GM18499 (cell line): ENCODE data around the gene UBE2Q1.

Source experiments
- ATAC-seq: cut with Tn5 transposase; IDR thresholded peaks from one replicate; pipeline ENCODE4 v1.9.1; 2021; ENCODE audit warnings: moderate number of reproducible peaks; ENCODE audit not compliant: insufficient read depth, unreplicated experiment

The UBE2Q1 gene

DNA sequence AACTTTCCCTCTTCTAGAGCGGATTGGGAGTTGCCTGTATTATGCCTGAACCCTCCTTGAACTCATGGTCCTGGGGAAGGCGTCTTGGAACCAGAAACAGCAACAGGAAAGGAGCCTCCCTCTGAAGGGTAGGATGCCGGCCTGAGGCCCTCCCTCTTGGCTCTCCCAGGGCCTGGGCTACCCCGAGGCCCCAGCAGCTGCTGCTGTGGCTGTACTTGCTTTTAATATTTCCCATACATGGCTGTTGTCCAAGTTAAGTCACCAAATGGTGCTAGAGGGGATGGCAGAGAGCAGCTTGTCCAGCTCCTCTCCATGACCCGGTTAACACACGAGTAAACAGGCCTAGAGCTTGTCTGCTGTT is 19.6 kb upstream of the UBE2Q1 start:
- no peak for ATAC-seq

- no peak for ATAC-seq
These were observed 19.0 kb upstream of the UBE2Q1 start for GRCh38 chr1:154577346-154578057.

GRCh38 chr1:154575951-154576566 is 17.6 kb upstream of the UBE2Q1 start:
- no peak for ATAC-seq

- ATAC-seq, result no peak
These were observed 16.9 kb upstream of the UBE2Q1 start for GRCh38 chr1:154575147-154575927.

DNA sequence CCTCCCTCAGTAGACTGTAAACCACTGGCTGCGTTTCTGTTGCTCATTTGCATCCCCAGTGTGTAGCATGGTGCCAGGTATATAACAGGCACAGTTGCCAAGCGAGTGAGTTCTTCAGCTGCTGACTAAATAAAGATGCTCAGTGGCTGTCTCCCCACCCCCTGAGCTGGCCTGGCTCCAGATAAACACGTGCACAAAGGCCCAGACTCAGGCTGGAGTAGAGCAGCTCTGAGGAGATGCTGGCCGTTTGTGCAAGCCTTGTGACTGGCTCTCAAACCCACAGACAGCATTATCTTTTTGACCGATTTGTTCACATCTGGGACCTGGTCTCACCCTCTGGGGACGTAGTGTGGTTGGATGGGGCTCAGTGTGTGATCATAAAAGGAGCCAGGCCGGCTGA is 16.3 kb upstream of the UBE2Q1 start:
- no peak for ATAC-seq

DNA sequence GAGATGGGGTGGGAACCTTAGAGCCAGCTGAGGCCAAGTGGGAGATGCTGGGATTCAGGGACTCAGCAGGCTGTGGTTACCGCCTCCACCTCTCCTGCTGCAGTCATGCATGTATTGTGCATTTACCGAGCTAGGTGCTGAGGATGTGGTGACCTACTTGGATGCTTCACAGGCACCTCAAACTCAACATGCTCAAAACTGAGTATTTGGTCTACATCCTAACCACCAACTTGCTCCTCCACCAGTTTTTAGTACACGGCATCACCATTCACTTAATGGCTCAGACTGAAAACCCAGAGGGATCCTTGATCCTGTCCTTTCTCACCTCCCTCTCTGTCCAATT is 14.7 kb upstream of the UBE2Q1 start:
- ATAC-seq, result no peak

- no peak for ATAC-seq
These were observed 14.2 kb upstream of the UBE2Q1 start for GRCh38 chr1:154572468-154573167.

GRCh38 chr1:154571964-154572288 is 13.5 kb upstream of the UBE2Q1 start:
- no peak for ATAC-seq

GRCh38 chr1:154571244-154571963 is 12.9 kb upstream of the UBE2Q1 start:
- ATAC-seq, result no peak

- ATAC-seq, result no peak
These were observed 9.8 kb upstream of the UBE2Q1 start for GRCh38 chr1:154568157-154568815.

DNA sequence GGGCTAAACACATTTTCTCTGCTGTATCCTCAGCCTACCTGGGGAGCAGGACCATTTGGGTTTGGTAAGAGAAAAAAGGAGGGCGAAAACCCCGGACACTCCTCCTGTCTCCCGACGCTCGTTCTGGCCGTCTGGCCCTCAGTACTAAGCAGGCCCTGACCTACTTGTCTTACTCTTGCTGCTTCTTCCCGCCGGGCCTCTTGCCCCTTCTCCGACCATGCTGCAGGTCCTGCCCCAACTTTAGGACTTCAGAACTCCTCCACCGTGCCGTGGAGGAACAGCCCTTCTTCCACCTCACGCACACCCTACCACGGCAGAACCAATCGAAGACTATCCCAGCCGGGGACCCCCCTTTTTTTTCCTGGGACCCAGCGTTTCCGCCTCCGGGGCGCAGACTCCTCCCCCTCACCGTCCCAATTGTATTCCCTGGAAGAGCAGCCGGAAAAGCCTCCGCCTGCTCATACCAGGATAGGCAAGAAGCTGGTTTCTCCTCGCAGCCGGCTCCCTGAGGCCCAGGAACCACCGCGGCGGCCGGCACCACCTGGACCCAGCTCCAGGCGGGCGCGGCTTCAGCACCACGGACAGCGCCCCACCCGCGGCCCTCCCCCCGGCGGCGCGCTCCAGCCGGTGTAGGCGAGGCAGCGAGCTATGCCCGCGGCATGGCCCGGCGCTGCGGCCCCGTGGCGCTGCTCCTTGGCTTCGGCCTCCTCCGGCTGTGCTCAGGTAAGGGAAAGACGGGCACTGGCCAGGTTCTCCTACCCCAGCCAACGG is 9.1 kb upstream of the UBE2Q1 start, which contains the start of gene CHRNB2:
CHRNB2 (plus strand) TSS at position 393 of the 771 bp plus-strand sequence; CDS start at position 660, 267 bp downstream.
- no peak for ATAC-seq

- ATAC-seq, result no peak
These were observed 7.4 kb upstream of the UBE2Q1 start for GRCh38 chr1:154565876-154566275.

- peak; percentile 41 for ATAC-seq
These were observed 1.1 kb upstream of the UBE2Q1 start for GRCh38 chr1:154559466-154560044.

- ATAC-seq, result peak; percentile 61
These were observed 431 bp upstream of the UBE2Q1 start for GRCh38 chr1:154558720-154559465.

- ATAC-seq, result no peak
These were observed 1.1 kb downstream of the UBE2Q1 start for GRCh38 chr1:154557248-154557938.

DNA sequence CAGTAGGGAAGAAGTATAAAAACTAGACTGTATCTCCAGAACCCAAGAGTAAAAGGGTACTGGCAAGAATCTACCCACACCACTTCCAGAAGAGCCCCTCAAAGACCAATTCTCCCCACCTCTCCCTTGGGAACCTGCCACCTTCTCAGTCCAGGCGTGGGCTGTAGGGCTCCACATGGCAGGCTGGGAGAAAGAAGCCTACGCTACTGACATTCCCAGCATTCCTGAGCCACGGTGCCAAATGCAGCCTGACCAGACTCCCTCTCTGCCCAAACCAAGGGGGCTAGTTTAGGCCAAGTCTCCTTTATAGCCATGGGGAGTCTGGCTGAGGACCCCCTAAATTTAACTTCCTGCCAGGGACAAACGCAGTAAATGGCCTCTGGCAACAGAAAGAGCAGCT is 2.0 kb downstream of the UBE2Q1 start:
- ATAC-seq, result no peak
